Muscle of back (tissue), 11 donors: ENCODE data around the gene PROCA1. TPM values are rescaled to one million over a fixed set of nuclear protein-coding genes. Genes with fewer than 3 reads are reported as not detected.
A peak's percentile ranks its signal among the peaks of the same experiment; 100 is the strongest.
"Not testable (repeated sequence)": the region's sequence is repeated elsewhere in the genome, so short reads cannot be mapped to it uniquely, and the experiment has no call there.

Experiments used
- DNase-seq, 3 donors: peaks; one replicate each; pipeline versions ENCODE4 v3.0.0 to v3.0.0-alpha.2; 2013
- polyA plus RNA-seq, 10 donors: library from polyadenylated mRNA; unstranded; fragments of 120-200 nt; gene quantifications; one replicate each; pipeline ENCODE4 v1.2.1, GENCODE V29; 2013; ENCODE audit not compliant: insufficient read length in 10 of 10

Gene PROCA1
- polyA plus RNA-seq, 10 donors, result 1.7 to 5.3 (median 2.6) TPM

DNA sequence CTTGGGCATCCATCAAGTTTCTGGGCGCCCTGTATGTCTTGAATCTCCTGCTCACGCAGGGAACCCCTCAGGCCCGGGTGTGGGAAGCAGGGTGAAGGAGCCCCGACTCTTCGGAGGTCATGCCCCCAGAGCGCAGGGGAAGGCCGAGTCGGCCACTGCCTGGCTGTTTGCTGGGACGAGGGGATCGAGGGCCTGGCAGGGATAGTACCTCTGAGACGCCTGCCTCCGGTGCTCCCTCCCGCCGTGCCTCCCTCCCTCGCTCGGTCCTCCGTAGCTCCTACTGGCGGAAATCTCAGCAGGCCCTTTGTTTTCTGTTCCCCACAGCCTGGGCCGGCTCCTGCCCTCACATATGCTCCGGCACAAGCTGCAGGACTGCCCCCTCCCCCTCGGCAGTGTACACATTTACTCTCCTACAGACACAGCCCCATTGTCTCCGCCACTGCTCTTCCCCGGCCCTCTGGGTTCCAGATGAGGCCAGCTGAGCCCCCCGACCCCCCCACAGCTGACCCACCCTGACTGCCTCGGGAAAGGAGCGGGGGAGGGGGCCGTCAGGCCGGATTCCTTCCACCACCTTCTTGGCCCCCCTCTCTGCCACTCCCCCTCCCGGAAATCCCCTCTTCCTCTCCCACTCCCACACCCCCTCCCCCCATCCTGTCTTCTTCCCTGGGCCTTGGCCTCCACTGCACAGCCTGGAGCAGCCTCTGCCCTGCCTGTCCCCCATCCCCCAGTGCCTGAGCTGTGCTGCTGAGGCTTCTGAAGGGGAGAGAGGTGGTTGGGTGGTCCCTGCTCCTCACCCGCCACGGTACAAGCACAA is 33.5 kb upstream of the PROCA1 start:
- peak in 2 of 3 donors; percentile 49 to 84 for DNase-seq

DNA sequence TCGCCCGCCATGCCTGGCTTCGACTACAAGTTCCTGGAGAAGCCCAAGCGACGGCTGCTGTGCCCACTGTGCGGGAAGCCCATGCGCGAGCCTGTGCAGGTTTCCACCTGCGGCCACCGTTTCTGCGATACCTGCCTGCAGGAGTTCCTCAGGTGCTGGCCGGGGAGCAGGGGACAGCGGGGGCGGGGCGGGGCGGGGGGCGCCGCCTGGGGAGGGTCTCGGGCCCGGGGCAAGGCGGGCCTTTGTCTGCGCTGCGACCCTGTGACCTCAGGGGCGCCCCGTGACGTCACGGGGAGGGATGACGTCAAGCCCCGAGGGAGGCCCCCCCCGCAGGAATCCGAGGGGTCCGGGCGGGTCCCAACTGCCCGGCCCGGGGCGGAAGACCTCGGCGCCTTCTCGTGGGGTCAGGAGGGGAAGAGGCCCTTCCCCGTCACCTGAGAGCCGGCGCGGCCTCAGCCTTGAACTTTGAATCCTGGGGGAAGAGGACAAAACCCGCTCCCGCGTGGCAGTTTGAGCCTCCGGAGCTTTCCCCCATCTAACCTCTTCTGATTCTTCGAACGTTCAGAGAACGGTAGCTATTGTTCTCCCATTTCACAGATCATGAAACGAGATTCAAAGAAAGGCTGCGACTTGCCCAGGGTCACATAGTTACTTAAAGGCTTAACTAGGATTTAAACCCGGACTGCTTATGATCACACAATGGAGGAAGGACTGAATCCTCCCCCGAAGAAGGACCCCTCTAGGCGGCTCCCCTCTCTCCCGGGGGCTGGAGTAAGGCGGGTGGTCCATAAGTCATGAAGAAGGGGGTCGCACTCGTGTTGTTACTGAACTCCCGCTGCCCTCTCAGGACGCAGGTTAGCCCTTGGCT is 32.6 kb upstream of the PROCA1 start:
- DNase-seq, result peak; percentile 43 to 81 (median 69)

DNA sequence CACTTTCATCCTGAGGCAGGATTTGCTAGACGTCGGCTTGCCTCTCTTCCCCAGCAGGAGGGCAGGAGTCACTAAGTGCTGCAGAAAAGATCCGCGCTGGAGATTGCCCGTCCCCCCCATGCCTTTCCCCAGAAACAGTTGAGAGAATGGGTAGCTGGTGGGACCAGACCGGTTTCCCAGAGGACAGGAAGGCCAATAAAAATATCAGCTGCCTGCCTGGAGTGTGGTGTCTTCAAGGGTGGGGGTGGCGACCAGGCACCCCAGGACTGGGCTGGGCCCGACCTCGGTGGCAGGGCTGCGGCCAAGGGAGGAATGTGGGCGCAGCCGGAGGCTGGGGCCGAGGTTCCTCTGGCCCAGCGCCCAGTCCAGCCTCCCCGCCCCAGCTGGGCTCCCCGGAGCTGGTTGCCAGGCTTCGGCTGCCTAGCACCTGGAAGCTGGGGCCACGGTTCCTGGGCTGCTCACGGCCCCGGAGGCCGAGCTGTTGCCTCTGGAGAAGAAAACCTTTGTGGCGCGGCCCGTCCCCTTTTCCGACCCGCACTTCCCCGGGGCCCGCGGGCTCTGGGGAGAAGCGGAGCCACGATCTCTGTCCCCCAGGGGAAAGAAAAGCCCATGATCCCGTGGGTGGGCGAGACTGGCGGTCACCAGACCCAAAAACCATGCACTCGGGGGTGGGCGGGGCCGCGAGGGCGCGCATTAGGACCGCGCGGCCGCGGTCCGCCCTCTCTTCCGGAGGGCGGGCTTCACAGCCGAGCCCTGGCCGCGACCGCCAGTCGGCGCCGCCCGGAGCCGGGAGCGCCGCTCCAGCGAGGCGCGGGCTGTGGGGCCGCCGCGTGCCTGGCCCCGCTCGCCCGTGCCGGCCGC is 31.8 kb upstream of the PROCA1 start, which contains the start of gene TRAF4:
TRAF4 (plus strand) TSS at position 769 of the 861 bp plus-strand sequence. CDS start 102 bp downstream, outside the sequence.
- peak; percentile 85 to 94 (median 91) for DNase-seq

DNA sequence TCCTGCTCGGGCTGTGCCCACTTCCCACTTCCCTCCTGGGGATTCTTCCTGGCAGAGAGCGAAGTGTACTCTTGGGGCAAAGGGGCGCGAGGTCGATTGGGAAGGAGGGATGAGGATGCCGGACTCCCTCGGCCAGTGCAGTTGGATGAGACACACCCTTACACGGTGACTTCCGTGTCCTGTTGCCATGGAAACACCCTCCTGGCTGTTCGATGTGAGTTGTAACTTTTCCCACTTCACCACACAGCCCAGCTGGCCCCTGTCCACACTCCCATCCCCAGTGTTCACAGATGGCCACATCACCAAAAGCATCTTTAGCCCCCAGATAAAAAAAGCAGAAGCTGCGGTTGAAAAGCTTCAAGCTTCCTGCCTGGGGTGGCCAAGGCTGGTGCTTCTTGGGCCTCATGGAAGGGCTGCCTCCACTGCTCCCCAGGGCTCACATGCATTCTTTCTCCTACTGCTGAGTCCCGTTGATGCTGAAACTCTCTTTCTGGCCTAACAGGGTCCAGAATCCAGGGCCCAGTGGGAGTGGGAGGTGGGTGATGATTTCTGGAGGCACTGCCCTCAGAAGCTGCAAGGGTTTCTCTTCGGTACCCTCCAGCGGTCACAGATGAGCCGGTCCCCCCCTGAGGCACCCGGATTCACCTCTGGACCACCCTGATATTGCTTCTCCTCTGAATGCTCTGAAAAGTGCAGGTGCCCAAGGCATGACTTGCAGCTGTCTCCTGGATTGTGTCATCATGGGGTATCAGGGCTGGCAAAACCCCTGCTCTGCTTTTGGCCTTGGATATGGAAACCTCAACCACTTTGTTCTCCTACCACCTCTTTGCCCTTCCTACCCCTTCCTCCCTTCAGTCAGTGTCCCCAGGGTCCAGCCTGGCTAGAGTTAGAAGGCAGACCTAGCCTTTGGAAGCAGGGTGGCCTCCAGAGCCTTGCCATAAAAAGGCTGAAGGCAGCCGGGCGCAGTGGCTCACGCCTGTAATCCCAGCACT is 30.0 kb upstream of the PROCA1 start:
- peak in 1 of 3 donors; percentile 32 for DNase-seq

DNA sequence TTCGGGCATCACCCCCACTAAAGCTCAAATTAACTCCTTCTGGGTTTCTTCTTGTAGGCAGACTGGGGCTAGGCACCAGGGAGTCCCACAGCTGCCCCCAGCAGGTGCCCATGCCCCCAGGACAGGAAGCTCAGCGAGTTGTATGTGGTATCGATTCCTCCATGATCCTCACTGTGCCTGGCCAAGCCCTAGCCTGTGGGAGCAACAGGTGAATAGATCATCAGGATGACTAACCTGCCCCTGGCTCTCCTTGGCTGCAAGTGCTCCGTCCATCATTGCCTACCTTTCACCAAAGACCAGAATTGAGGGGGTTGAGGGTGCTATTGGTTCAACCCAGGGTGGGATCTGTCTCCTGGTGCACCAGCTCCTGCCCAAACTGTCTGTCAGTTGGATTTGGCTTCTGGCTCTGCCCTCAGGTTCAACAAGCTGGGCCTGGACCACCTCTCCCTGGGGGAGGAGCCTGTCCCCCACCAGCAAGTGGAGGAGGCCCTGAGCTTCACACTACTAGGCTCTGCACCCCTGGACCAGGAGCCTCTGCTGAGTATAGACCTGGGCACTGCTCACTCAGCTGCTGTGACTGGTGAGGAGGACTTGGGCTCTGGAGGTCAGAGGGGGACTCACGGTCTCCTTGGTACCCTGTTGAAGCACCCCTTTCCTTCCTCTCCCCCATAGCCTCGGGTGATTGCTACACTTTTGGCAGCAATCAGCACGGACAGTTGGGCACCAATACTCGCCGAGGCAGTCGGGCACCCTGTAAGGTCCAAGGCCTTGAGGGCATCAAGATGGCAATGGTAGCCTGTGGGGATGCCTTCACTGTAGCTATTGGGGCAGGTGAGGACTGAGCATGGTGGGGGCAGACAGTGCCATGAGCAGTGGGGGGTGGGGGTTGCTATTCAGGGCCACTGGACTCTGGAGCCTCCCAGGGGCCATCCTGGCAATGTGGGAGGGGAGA is 29.0 kb upstream of the PROCA1 start:
- no peak for DNase-seq

DNA sequence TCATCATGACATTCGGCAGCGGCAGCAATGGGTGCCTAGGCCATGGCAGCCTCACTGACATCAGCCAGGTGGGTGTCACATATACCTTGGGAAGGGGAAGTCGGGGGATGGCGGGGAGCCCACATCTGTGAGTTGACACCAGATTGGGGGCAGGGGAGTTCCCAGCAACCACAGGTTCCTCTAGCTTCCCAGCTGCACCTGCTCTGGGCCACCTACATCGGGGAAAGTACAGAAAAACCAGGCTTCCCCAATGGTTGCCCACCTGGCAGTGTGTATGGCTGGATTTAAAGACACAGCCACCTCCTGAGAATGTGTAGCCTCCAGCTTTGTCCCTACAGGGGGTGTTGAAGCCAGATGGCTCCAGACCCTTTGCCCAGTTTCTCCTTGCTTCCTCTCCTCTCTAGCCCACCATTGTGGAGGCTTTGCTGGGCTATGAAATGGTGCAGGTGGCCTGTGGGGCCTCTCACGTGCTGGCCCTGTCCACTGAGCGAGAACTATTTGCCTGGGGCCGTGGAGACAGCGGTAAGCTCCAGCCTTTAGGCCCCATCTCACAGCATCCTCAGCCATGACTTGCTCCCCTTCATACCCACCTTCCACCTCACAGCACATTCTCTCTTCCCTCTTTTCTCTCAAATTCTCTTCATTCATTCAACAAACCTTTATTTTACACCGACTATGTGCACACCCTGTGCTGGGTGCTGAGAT is 27.1 kb upstream of the PROCA1 start:
- no peak for DNase-seq

DNA sequence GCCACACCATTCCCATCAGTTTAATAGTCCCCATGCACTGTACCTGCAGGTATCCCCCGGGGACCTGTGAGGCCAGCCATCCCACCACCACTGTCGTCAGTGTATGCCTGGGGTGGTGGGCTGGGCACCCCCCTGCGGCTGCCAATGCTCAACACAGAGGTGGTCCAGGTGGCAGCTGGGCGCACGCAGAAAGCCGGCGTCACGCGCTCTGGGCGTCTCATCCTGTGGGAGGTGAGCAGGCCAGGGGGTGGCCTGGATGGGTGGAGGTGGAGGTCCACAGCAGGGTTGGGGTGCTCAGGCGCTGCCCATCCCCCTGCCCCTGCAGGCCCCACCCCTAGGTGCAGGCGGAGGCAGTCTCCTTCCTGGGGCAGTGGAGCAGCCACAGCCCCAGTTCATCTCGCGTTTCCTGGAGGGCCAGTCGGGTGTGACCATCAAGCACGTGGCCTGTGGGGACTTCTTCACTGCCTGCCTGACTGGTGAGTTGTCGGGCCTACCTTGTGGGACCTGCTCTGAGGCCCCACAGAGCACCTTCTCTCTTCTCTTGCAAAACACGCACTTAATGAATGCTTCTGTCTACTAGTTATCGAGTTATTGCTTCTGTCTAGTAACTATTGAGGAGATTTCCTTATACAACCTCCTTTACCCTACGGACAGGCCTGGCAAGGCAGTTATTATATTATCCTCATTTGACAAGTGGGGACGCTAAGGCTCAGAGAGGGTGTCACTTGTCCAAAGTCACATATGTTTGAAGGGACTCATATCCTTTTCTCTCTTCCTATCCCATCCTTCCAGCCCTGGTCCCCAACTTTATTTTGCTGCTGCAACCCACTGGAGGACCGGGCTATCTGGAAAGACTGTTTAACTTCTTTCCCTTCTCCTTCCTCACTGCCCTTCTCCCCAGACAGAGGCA is 26.3 kb upstream of the PROCA1 start:
- no peak for DNase-seq

DNA sequence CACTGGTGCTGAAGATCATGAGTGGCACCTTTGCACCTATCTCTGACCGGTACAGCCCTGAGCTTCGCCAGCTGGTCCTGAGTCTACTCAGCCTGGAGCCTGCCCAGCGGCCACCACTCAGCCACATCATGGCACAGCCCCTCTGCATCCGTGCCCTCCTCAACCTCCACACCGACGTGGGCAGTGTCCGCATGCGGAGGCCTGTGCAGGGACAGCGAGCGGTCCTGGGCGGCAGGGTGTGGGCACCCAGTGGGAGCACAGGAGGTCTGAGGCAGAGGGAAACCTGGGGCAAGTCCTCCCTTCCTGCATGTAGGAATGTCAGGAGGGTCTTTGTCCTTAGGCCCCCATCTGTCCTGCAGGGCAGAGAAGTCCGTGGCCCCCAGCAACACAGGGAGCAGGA is 25.6 kb upstream of the PROCA1 start:
- no peak for DNase-seq

DNA sequence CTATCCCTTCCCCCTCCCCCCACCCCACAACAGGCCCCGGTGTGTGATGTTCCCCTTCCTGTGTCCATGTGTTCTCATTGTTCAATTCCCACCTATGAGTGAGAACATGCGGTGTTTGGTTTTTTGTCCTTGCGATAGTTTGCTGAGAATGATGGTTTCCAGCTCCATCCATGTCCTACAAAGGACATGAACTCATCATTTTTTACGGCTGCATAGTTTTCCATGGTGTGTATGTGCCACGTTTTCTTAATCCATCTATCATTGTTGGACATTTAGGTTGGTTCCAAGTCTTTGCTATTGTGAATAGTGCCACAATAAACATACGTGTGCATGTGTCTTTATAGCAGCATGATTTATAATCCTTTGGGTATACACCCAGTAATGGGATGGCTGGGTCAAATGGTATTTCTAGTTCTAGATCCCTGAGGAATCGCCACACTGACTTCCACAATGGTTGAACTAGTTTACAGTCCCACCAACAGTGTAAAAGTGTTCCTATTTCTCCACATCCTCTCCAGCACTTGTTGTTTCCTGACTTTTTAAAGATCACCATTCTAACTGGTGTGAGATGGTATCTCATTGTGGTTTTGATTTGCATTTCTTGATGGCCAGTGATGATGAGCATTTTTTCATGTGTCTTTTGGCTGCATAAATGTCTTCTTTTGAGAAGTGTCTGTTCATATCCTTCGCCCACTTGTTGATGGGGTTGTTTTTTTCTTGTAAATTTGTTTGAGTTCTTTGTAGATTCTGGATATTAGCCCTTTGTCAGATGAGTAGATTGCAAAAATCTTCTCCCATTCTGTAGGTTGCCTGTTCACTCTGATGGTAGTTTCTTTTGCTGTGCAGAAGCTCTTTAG is 24.5 kb upstream of the PROCA1 start:
- DNase-seq, result not testable (repeated sequence)

DNA sequence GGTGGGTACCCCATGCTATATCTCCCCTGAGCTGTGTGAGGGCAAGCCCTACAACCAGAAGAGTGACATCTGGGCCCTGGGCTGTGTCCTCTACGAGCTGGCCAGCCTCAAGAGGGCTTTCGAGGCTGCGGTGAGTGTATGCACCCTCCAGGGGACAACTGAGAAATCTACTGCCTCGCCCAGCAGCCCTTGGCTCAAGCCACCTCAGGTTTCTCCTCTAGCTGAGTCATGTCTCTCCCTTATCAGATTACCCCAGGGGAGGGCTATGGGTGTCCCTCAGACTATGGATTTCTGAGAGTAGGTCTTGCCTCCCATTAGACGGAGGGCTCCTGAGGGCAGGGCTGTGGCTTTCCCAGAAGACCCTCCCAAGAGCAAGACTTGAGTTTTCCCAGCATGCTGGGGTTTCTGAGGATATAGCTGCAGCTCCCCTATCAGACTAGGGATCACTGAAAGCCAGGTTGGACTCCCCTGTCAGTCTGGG is 23.6 kb upstream of the PROCA1 start:
- DNase-seq, result no peak

DNA sequence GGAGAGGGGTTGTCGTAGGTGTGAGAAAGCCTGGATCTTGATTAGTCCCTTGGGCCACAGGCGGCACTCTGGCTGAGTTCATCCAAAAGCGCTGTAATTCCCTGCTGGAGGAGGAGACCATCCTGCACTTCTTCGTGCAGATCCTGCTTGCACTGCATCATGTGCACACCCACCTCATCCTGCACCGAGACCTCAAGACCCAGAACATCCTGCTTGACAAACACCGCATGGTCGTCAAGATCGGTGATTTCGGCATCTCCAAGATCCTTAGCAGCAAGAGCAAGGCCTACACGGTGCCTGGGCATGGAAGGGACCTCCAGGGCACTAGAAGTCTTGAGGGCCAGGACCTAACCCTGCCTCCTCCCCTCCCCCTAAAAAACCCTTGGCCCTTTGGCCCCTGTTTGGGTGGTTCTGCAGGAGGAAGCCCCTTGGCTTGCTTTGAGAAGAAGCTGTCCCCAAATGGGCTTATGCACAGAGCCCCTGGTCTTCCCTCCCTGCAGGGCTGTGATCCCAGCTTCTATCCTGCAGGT is 23.1 kb upstream of the PROCA1 start:
- no peak for DNase-seq

DNA sequence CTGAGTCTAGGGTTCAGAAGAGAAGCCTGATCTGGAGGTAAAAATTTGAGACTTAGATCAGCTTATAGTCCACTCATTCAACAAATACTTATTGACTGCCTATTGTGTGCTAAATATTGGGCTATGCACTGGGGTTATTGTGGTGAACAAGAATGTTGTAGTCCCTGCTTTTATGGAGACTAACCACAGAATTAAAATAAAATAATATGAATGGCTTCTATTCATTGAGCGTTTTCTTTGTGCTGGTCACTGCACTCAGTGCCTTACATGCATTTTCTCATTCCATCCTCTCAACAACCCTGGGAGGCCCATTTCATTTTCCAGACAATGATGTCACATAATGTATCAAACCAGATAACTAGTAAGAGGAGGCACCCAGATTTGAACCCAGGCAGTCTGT is 21.7 kb upstream of the PROCA1 start:
- no peak for DNase-seq

DNA sequence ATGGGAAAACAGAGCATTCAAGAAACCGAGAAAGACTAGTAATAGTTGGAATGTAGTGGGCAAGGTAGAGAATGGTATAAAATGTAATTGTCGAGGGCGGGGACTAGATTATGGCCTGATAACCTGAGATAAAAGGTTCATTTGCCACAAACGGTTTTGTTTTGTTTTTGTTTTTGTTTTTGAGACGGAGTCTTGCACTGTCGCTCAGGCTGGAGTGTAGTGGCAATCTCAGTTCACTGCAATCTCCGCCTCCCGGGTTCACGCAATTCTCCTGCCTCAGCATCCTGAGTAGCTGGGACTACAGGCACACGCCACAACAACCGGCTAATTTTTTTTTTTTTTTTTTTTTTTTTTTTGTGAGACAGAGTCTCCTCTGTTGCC is 18.3 kb upstream of the PROCA1 start:
- DNase-seq, result no peak

DNA sequence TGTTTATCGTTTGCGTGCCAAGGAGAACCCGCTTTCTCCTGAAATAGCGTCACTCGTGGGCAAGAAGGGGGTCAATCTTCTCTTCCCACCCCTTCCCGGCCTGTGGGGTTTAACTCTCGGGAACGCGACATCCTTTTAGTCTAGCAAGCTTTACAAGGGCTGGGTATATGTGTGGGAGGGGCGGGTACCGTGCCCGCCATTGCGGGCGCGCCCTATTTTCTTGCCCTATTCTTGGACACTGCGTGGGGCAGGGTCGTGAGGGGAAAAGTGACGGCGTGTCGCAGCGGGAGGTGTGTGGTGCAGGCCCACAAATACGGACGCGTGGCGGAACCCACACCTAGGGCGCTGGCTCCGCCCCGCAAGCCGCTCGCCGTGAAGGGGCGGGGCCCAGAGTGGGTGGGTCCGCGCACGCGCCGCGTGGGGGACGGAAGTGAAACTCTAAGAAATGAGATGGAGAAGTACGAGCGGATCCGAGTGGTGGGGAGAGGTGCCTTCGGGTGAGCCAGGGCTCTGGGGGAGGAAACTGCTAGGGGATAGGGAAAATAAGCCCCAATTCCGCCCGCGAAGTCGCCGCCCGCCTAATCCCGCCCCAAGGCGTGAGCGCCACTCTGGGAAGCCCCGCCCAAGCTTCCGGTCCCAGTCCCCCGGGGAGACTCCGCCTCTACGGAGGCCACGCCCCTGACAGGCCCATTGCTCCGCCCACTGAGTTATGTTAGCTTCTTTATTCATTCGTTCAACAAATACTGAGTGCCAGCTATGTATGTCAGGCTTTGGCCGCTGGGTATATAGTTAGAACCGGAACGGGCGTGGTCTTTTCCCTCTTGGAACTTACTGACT is 16.9 kb upstream of the PROCA1 start, which contains the start of gene NEK8:
NEK8 (plus strand) TSS at position 425 of the 837 bp plus-strand sequence; CDS start at position 451, 26 bp downstream.
- peak; percentile 91 to 97 (median 96) for DNase-seq
